Measurements from ENCODE around the gene RAB43. TPM values are rescaled to one million over a fixed set of nuclear protein-coding genes. Genes with fewer than 3 reads are reported as not detected.

RAB43 gene
- total RNA-seq, 1 experiment from 2014 or later = 13.5 TPM

DNA sequence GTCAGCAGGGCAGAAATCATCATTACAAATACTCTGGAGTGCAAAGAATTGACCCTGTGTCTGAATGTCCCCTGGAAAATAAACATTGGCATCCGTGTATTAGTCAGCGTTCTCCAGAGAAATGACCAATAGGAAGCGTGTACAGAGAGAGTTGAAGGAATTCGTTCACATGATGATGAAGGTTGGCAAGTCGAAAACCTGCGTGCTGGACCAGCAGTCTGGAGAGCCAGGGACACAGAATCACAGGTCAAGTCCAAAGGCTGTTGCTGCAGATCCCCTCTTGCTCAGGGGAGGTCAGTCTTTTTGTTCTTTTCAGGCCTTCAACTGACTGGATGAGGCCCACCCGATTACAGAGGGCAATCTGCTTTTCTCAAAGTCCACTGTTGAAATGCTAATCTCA lies 44.4 kb downstream of the RAB43 start:
- ATAC-seq = no peak
- TF ChIP-seq SRF (IDR thresholded peaks at IDR 0.05; ENCODE audit: low read depth) = no peak
- POLR2A ChIA-PET = no interaction called here

DNA sequence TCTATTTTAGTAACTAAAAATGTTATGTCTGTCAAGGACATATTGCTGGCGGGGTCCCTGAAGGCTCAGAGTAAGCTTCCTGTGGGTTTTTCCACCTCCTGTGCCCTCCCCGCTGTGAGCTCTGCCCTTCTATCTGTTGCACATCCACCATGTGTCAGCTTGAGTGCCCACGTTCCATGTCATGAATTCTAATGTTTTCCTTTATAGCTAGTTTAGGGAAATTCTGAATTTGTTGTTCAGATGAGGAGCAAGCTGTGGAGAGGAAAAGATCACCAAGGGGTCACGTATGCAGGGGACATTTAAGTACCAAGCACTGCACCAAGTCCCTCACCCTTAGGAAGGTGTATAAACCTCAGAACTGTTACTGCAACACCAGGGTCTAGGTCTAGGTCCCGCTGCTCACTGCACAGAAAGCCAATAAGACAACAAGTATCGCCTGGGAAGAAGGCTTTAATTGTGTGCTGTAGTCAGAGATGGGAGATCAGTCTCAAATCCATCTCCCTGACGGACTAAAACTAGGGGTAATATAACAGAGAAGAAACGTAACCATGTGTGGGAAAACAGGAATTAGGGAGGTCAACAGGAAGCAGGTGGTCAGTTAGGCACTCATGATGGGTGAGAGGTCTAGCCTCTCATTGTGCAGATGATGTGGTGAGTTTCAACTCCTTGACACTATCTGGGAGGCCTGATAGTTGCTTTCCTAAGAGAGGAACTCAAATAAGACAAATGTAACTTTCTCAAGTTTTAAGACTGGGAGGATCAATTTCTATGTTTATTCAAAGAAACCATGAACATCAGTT lies 51.3 kb downstream of the RAB43 start:
- ATAC-seq (no peak), DNase-seq (ENCODE audit: low read depth, low spot score) (no peak)
- no peaks in the 10 kb centered on the region for H4K20me1 ChIP-seq (ENCODE audit: insufficient read depth)
- no peak overlapping the region for H3K4me3 ChIP-seq (replicated peaks in 1 of 2; ENCODE audit: low read depth in 1 of 2, low read length in 2 of 2)
- CTCF ChIA-PET = interaction anchor here (1.5 kb wide), 1 partner anchor 17 kb away, joined by 4 read pairs; no protein-coding TSS in a partner anchor
- H3K27me3 ChIP-seq (ENCODE audit: insufficient read depth, low read length) = no peaks in the 10 kb centered on the region
- BruUV-seq (replicated peaks) = no TSS peak
- intact Hi-C loops (cut with micrococcal nuclease) = no loop called here
- H3K9ac ChIP-seq (ENCODE audit: low read length) = no peak overlapping the region
- POLR2A ChIA-PET = no interaction called here
- no peaks in the 10 kb centered on the region for H3K4me1 ChIP-seq (ENCODE audit: control insufficient read depth in 1 of 2, insufficient read depth in 2 of 2, low read length in 2 of 2)
- no peaks in the 10 kb centered on the region for H3K9me2 ChIP-seq (ENCODE audit: insufficient read depth)
- H3K27ac ChIP-seq (ENCODE audit: low read depth, low read length) = no peak overlapping the region
- no peak overlapping the region for H3K4me2 ChIP-seq (ENCODE audit: low read length)
- H3K9me3 ChIP-seq (ENCODE audit: control insufficient read depth in 1 of 2, insufficient read depth in 1 of 2, low read depth in 1 of 2, low read length in 2 of 2) = no peaks in the 10 kb centered on the region
- RAD21 ChIA-PET (ENCODE audit: low non-redundant PET in 1 of 2, low total read pairs in 2 of 2, uncharacterized antibody in 2 of 2, unreplicated experiment in 2 of 2) = no interaction called here
- H3K79me2 ChIP-seq (ENCODE audit: insufficient read depth, low read length) = no peaks in the 10 kb centered on the region
- no peaks in the 10 kb centered on the region for H3K36me3 ChIP-seq (ENCODE audit: control insufficient read depth in 1 of 2, insufficient read depth in 2 of 2, low read length in 2 of 2)
- no peak overlapping the region for H2AFZ ChIP-seq (ENCODE audit: low read depth, low read length, poor library complexity, severe bottlenecking)
- TF ChIP-seq SIN3A (IDR thresholded peaks at IDR 0.05; ENCODE audit: low read depth) = no peak
- TF ChIP-seq, protein P1, sequence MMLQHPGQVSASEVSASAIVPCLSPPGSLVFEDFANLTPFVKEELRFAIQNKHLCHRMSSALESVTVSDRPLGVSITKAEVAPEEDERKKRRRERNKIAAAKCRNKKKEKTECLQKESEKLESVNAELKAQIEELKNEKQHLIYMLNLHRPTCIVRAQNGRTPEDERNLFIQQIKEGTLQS (IDR thresholded peaks at IDR 0.05) = no peak
- TF ChIP-seq, protein P2, sequence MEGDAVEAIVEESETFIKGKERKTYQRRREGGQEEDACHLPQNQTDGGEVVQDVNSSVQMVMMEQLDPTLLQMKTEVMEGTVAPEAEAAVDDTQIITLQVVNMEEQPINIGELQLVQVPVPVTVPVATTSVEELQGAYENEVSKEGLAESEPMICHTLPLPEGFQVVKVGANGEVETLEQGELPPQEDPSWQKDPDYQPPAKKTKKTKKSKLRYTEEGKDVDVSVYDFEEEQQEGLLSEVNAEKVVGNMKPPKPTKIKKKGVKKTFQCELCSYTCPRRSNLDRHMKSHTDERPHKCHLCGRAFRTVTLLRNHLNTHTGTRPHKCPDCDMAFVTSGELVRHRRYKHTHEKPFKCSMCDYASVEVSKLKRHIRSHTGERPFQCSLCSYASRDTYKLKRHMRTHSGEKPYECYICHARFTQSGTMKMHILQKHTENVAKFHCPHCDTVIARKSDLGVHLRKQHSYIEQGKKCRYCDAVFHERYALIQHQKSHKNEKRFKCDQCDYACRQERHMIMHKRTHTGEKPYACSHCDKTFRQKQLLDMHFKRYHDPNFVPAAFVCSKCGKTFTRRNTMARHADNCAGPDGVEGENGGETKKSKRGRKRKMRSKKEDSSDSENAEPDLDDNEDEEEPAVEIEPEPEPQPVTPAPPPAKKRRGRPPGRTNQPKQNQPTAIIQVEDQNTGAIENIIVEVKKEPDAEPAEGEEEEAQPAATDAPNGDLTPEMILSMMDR (IDR thresholded peaks at IDR 0.05 in 2 of 3, conservative IDR thresholded peaks at IDR 0.05 in 1 of 3; ENCODE audit: borderline replicate concordance in 1 of 3, insufficient read depth in 1 of 3, low read depth in 2 of 3, low read length in 2 of 3) = no peak
- no peak for TF ChIP-seq ZFX (IDR thresholded peaks at IDR 0.05)
- no peak for TF ChIP-seq JUND (IDR thresholded peaks at IDR 0.05)
- TF ChIP-seq, protein P3, sequence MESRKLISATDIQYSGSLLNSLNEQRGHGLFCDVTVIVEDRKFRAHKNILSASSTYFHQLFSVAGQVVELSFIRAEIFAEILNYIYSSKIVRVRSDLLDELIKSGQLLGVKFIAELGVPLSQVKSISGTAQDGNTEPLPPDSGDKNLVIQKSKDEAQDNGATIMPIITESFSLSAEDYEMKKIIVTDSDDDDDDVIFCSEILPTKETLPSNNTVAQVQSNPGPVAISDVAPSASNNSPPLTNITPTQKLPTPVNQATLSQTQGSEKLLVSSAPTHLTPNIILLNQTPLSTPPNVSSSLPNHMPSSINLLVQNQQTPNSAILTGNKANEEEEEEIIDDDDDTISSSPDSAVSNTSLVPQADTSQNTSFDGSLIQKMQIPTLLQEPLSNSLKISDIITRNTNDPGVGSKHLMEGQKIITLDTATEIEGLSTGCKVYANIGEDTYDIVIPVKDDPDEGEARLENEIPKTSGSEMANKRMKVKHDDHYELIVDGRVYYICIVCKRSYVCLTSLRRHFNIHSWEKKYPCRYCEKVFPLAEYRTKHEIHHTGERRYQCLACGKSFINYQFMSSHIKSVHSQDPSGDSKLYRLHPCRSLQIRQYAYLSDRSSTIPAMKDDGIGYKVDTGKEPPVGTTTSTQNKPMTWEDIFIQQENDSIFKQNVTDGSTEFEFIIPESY (IDR thresholded peaks at IDR 0.05; ENCODE audit: extremely low read depth, insufficient replicate concordance, low read length) = no peak
- TF ChIP-seq POLR2AphosphoS5 (IDR thresholded peaks at IDR 0.05; ENCODE audit: low read depth, low read length) = no peak
- TF ChIP-seq POLR2A (IDR thresholded peaks at IDR 0.05; ENCODE audit: borderline replicate concordance, extremely low read depth, insufficient read depth, insufficient read length) = no peak
- TF ChIP-seq, protein P4, sequence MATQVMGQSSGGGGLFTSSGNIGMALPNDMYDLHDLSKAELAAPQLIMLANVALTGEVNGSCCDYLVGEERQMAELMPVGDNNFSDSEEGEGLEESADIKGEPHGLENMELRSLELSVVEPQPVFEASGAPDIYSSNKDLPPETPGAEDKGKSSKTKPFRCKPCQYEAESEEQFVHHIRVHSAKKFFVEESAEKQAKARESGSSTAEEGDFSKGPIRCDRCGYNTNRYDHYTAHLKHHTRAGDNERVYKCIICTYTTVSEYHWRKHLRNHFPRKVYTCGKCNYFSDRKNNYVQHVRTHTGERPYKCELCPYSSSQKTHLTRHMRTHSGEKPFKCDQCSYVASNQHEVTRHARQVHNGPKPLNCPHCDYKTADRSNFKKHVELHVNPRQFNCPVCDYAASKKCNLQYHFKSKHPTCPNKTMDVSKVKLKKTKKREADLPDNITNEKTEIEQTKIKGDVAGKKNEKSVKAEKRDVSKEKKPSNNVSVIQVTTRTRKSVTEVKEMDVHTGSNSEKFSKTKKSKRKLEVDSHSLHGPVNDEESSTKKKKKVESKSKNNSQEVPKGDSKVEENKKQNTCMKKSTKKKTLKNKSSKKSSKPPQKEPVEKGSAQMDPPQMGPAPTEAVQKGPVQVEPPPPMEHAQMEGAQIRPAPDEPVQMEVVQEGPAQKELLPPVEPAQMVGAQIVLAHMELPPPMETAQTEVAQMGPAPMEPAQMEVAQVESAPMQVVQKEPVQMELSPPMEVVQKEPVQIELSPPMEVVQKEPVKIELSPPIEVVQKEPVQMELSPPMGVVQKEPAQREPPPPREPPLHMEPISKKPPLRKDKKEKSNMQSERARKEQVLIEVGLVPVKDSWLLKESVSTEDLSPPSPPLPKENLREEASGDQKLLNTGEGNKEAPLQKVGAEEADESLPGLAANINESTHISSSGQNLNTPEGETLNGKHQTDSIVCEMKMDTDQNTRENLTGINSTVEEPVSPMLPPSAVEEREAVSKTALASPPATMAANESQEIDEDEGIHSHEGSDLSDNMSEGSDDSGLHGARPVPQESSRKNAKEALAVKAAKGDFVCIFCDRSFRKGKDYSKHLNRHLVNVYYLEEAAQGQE (IDR thresholded peaks at IDR 0.05; ENCODE audit: low read depth) = no peak
- no peak for TF ChIP-seq SRF (IDR thresholded peaks at IDR 0.05; ENCODE audit: low read depth)
- no peak for TF ChIP-seq EZH2 (IDR thresholded peaks at IDR 0.05)

More for the DNA sequence above, 44.4 kb downstream of the RAB43 start:
- no peaks in the 10 kb centered on the region for H3K36me3 ChIP-seq (ENCODE audit: control insufficient read depth in 1 of 2, insufficient read depth in 2 of 2, low read length in 2 of 2)
- CTCF ChIA-PET = no interaction called here
- no peaks in the 10 kb centered on the region for H3K79me2 ChIP-seq (ENCODE audit: insufficient read depth, low read length)
- no peak overlapping the region for H3K4me2 ChIP-seq (ENCODE audit: low read length)
- H3K27ac ChIP-seq (ENCODE audit: low read depth, low read length) = no peak overlapping the region
- RAD21 ChIA-PET (ENCODE audit: low non-redundant PET in 1 of 2, low total read pairs in 2 of 2, uncharacterized antibody in 2 of 2, unreplicated experiment in 2 of 2) = no interaction called here
- intact Hi-C loops (cut with micrococcal nuclease) = no loop called here
- H3K9me2 ChIP-seq (ENCODE audit: insufficient read depth) = no peaks in the 10 kb centered on the region
- BruUV-seq (replicated peaks) = no TSS peak
- no peaks in the 10 kb centered on the region for H3K9me3 ChIP-seq (ENCODE audit: control insufficient read depth in 1 of 2, insufficient read depth in 1 of 2, low read depth in 1 of 2, low read length in 2 of 2)
- H4K20me1 ChIP-seq (ENCODE audit: insufficient read depth) = no peaks in the 10 kb centered on the region
- no peak for DNase-seq (ENCODE audit: low read depth, low spot score)
- no peak overlapping the region for H3K9ac ChIP-seq (ENCODE audit: low read length)
- H3K27me3 ChIP-seq (ENCODE audit: insufficient read depth, low read length) = no peaks in the 10 kb centered on the region
- no peaks in the 10 kb centered on the region for H3K4me1 ChIP-seq (ENCODE audit: control insufficient read depth in 1 of 2, insufficient read depth in 2 of 2, low read length in 2 of 2)
- H3K4me3 ChIP-seq (replicated peaks in 1 of 2; ENCODE audit: low read depth in 1 of 2, low read length in 2 of 2) = no peak overlapping the region
- H2AFZ ChIP-seq (ENCODE audit: low read depth, low read length, poor library complexity, severe bottlenecking) = no peak overlapping the region
